ENCODE data around the gene ATP9A.

Gene ATP9A

DNA sequence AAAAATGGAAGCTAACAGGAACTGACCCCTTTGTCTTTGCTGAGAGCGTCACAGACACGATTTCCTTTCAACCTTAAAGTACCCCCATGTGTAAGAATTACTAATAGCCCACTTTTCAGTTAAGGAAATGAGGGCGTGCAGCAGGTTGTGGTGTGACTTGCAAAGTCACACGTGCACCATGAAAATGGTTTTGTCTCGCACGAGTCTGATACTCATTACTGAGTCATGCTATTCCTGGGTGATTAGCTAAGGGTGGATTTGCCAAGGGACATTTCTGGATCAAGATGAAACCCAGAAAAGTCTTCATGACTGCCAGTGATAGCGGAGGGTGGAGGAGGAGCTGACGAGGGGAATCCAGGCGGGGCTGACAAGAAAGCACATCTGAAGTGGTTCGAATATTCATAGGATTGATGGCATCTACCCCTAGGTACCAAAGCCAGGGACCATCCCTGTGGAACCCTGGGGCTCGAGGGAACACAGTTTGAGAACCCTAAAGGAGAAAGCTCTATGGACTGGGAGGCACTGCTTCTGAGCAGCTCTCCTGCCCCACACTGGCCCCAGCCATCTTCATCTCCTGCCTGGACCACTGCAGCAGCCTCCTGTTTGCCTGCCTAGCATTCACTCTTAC is 213.5 kb downstream of the ATP9A start:
- H3K14ac ChIP-seq (ENCODE audit: low read length) = no peak overlapping the region
- no peak overlapping the region for H3K9ac ChIP-seq (ENCODE audit: low read depth, low read length, poor library complexity)
- H3K18ac ChIP-seq (ENCODE audit: low read length) = no peak overlapping the region
- H3K27ac ChIP-seq (replicated peaks; ENCODE audit: low read length) = no peak overlapping the region
- H2AK5ac ChIP-seq (ENCODE audit: low read depth, low read length) = no peak overlapping the region
- no peak overlapping the region for H3K4me3 ChIP-seq (ENCODE audit: low read length in 2 of 2)
- no peak overlapping the region for H2BK12ac ChIP-seq (ENCODE audit: low read length)
- H4K8ac ChIP-seq (ENCODE audit: low read depth, low read length) = no peak overlapping the region
- no peak overlapping the region for H3K4me2 ChIP-seq (ENCODE audit: insufficient read depth, low read length, poor library complexity, severe bottlenecking)
- no peak overlapping the region for H2BK5ac ChIP-seq (ENCODE audit: low read length)
- H3K4me1 ChIP-seq (ENCODE audit: control insufficient read depth in 2 of 2, insufficient read depth in 1 of 2, low read depth in 1 of 2, low read length in 2 of 2) = peaks cover 0 to 5% of the 10 kb centered on the region in 2 donors
- peaks cover 0 to 4% of the 10 kb centered on the region in 2 donors for H3K9me3 ChIP-seq (replicated peaks in 1 of 2; ENCODE audit: control insufficient read depth in 2 of 2, insufficient read depth in 1 of 2, low read depth in 1 of 2, low read length in 2 of 2)
- no peak overlapping the region for H2BK15ac ChIP-seq (ENCODE audit: low read length)
- DNase-seq (ENCODE audit: low spot score) = no peak
- H3K27me3 ChIP-seq (ENCODE audit: control insufficient read depth in 3 of 3, insufficient read depth in 3 of 3, low read depth in 1 of 3, low read length in 3 of 3) = peaks cover 0 to 5% (median 3%) of the 10 kb centered on the region in 3 experiments
- H3K23ac ChIP-seq (ENCODE audit: low read depth, low read length, poor library complexity) = no peak overlapping the region
- no peak overlapping the region for H4K91ac ChIP-seq (ENCODE audit: low read depth, low read length, poor library complexity)
- H3K36me3 ChIP-seq (replicated peaks in 1 of 2; ENCODE audit: control insufficient read depth in 2 of 2, insufficient read depth in 2 of 2, low read length in 2 of 2) = no peaks in the 10 kb centered on the region
- no peaks in the 10 kb centered on the region for H3K79me1 ChIP-seq (ENCODE audit: low read depth, low read length)
- no peak overlapping the region for H2AFZ ChIP-seq (ENCODE audit: low read length)
- H3K4ac ChIP-seq (ENCODE audit: low read length) = no peak overlapping the region
- no CpG with 5 or more reads among the region's 11 CpGs for WGBS, 2 donors (ENCODE audit: extremely low coverage in 2 of 2, insufficient read length in 2 of 2, insufficient replicate concordance in 1 of 2)
- H2BK120ac ChIP-seq (ENCODE audit: low read depth, low read length) = peak overlapping the region; percentile 24

DNA sequence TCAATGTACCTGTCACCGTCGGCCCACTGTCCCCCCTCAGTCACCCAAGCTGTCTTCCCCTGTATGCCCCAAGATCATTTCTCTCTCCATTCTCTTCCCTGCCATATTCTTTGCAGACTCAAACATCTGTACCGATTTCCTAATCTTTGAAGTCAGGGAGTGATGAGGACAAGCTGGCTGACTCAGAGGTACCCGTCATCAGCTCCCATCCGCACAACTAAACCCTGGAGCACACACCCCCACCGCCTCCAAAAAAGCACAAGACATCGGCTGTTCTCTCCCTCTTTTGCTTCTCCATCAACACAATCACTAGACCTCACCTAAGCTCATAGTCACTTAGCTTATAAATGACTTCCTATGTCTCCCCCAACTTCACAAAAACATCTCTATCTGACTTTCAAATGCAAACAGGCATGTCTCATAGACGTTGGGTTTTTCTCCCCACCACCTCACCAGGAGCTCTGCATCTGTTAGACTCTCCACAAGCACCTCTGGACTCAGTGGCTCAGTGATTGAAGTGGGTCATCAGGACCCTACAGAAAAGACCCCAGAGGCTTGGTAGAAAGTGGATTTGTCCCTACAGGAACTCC is 214.2 kb downstream of the ATP9A start:
- Histone ChIP-seq H3K4me3 (ENCODE audit: low read length in 2 of 2) (no peak overlapping the region), H4K91ac (ENCODE audit: low read depth, low read length, poor library complexity) (no peak overlapping the region), H2BK15ac (ENCODE audit: low read length) (no peak overlapping the region), H2BK120ac (ENCODE audit: low read depth, low read length) (no peak overlapping the region), H3K23ac (ENCODE audit: low read depth, low read length, poor library complexity) (no peak overlapping the region), H2AK5ac (ENCODE audit: low read depth, low read length) (no peak overlapping the region), H3K36me3 (replicated peaks in 1 of 2; ENCODE audit: control insufficient read depth in 2 of 2, insufficient read depth in 2 of 2, low read length in 2 of 2) (no peaks in the 10 kb centered on the region), H2AFZ (ENCODE audit: low read length) (no peak overlapping the region), H3K4me1 (ENCODE audit: control insufficient read depth in 2 of 2, insufficient read depth in 1 of 2, low read depth in 1 of 2, low read length in 2 of 2) (peaks cover 0 to 5% of the 10 kb centered on the region in 2 donors), H3K27ac (replicated peaks; ENCODE audit: low read length) (no peak overlapping the region), H3K9me3 (replicated peaks in 1 of 2; ENCODE audit: control insufficient read depth in 2 of 2, insufficient read depth in 1 of 2, low read depth in 1 of 2, low read length in 2 of 2) (peaks cover 0 to 4% of the 10 kb centered on the region in 2 donors), H3K4me2 (ENCODE audit: insufficient read depth, low read length, poor library complexity, severe bottlenecking) (no peak overlapping the region), H3K27me3 (ENCODE audit: control insufficient read depth in 3 of 3, insufficient read depth in 3 of 3, low read depth in 1 of 3, low read length in 3 of 3) (peaks cover 0 to 2% (median 0%) of the 10 kb centered on the region in 3 experiments), H3K18ac (ENCODE audit: low read length) (no peak overlapping the region), H3K14ac (ENCODE audit: low read length) (no peak overlapping the region), H4K8ac (ENCODE audit: low read depth, low read length) (no peak overlapping the region), H3K9ac (ENCODE audit: low read depth, low read length, poor library complexity) (no peak overlapping the region), H3K79me1 (ENCODE audit: low read depth, low read length) (no peaks in the 10 kb centered on the region), H2BK5ac (ENCODE audit: low read length) (no peak overlapping the region), H2BK12ac (ENCODE audit: low read length) (no peak overlapping the region), H3K4ac (ENCODE audit: low read length) (no peak overlapping the region)
- no peak for DNase-seq (ENCODE audit: low spot score)
- no CpG with 5 or more reads among the region's 8 CpGs for WGBS, 2 donors (ENCODE audit: extremely low coverage in 2 of 2, insufficient read length in 2 of 2, insufficient replicate concordance in 1 of 2)

DNA sequence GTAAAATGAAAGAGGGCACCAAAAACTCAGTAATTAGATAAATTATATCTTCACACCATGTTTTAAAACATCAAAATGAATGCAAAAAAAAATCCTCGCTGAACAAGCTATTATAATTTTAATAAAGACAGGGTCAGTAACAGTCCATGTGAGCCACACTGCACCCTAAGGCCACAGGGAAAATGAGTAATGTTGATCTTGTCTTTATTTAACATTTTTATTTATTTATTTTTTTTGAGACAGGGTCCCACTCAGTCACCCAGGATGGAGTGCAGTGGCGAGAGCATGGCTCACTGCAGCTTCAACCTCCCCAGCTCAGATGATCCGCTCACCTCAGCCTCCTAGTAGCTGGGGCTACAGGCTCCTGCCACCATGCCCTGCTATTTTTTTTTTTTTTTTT is 217.0 kb downstream of the ATP9A start:
- Histone ChIP-seq H3K4me2 (ENCODE audit: insufficient read depth, low read length, poor library complexity, severe bottlenecking) (no peak overlapping the region), H4K8ac (ENCODE audit: low read depth, low read length) (no peak overlapping the region), H2BK15ac (ENCODE audit: low read length) (no peak overlapping the region), H3K4me1 (ENCODE audit: control insufficient read depth in 2 of 2, insufficient read depth in 1 of 2, low read depth in 1 of 2, low read length in 2 of 2) (no peaks in the 10 kb centered on the region), H2BK120ac (ENCODE audit: low read depth, low read length) (no peak overlapping the region), H2AFZ (ENCODE audit: low read length) (no peak overlapping the region), H2BK5ac (ENCODE audit: low read length) (no peak overlapping the region), H3K27me3 (ENCODE audit: control insufficient read depth in 3 of 3, insufficient read depth in 3 of 3, low read depth in 1 of 3, low read length in 3 of 3) (peaks cover 0 to 10% (median 0%) of the 10 kb centered on the region in 3 experiments), H2BK12ac (ENCODE audit: low read length) (no peak overlapping the region), H3K79me1 (ENCODE audit: low read depth, low read length) (no peaks in the 10 kb centered on the region), H3K4me3 (ENCODE audit: low read length in 2 of 2) (no peak overlapping the region), H3K23ac (ENCODE audit: low read depth, low read length, poor library complexity) (no peak overlapping the region), H3K4ac (ENCODE audit: low read length) (no peak overlapping the region), H3K14ac (ENCODE audit: low read length) (no peak overlapping the region), H3K9me3 (replicated peaks in 1 of 2; ENCODE audit: control insufficient read depth in 2 of 2, insufficient read depth in 1 of 2, low read depth in 1 of 2, low read length in 2 of 2) (peaks cover 0 to 2% of the 10 kb centered on the region in 2 donors), H3K18ac (ENCODE audit: low read length) (no peak overlapping the region), H3K9ac (ENCODE audit: low read depth, low read length, poor library complexity) (no peak overlapping the region), H2AK5ac (ENCODE audit: low read depth, low read length) (no peak overlapping the region), H3K36me3 (replicated peaks in 1 of 2; ENCODE audit: control insufficient read depth in 2 of 2, insufficient read depth in 2 of 2, low read length in 2 of 2) (no peaks in the 10 kb centered on the region), H4K91ac (ENCODE audit: low read depth, low read length, poor library complexity) (no peak overlapping the region), H3K27ac (replicated peaks; ENCODE audit: low read length) (no peak overlapping the region)
- WGBS, 2 donors (ENCODE audit: extremely low coverage in 2 of 2, insufficient read length in 2 of 2, insufficient replicate concordance in 1 of 2) = no CpG with 5 or more reads among the region's 3 CpGs
- DNase-seq (ENCODE audit: low spot score) = no peak

DNA sequence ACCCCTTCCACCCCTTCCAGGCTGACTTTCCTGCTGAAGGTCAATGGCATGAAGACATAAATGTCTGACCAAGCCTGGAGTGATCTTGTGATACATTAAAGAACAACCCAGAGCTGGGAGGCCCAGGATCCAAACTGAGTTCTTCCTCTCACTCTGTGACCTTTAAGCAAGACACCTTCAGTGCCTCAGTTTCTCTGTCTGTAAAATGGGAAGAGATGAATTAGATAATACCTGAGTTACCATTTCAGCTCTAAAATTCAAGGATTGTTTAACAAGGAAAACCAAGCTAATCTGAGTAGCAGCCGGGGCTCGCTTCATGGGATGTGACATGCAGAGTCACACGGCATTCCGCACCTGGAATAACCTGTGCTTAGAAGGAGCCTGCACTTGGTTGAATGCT is 218.7 kb downstream of the ATP9A start:
- H3K79me1 ChIP-seq (ENCODE audit: low read depth, low read length) = no peaks in the 10 kb centered on the region
- H2AK5ac ChIP-seq (ENCODE audit: low read depth, low read length) = no peak overlapping the region
- H3K9me3 ChIP-seq (replicated peaks in 1 of 2; ENCODE audit: control insufficient read depth in 2 of 2, insufficient read depth in 1 of 2, low read depth in 1 of 2, low read length in 2 of 2) = no peaks in the 10 kb centered on the region
- H2AFZ ChIP-seq (ENCODE audit: low read length) = no peak overlapping the region
- H3K23ac ChIP-seq (ENCODE audit: low read depth, low read length, poor library complexity) = no peak overlapping the region
- H3K18ac ChIP-seq (ENCODE audit: low read length) = no peak overlapping the region
- no peak overlapping the region for H2BK5ac ChIP-seq (ENCODE audit: low read length)
- H2BK15ac ChIP-seq (ENCODE audit: low read length) = no peak overlapping the region
- no peak overlapping the region for H3K14ac ChIP-seq (ENCODE audit: low read length)
- H3K4me1 ChIP-seq (ENCODE audit: control insufficient read depth in 2 of 2, insufficient read depth in 1 of 2, low read depth in 1 of 2, low read length in 2 of 2) = no peaks in the 10 kb centered on the region
- H4K91ac ChIP-seq (ENCODE audit: low read depth, low read length, poor library complexity) = no peak overlapping the region
- no peak overlapping the region for H4K8ac ChIP-seq (ENCODE audit: low read depth, low read length)
- H3K27me3 ChIP-seq (ENCODE audit: control insufficient read depth in 3 of 3, insufficient read depth in 3 of 3, low read depth in 1 of 3, low read length in 3 of 3) = peaks cover 0 to 17% (median 0%) of the 10 kb centered on the region in 3 experiments
- no peak overlapping the region for H2BK120ac ChIP-seq (ENCODE audit: low read depth, low read length)
- no peak overlapping the region for H3K4ac ChIP-seq (ENCODE audit: low read length)
- H3K36me3 ChIP-seq (replicated peaks in 1 of 2; ENCODE audit: control insufficient read depth in 2 of 2, insufficient read depth in 2 of 2, low read length in 2 of 2) = no peaks in the 10 kb centered on the region
- no peak overlapping the region for H3K4me2 ChIP-seq (ENCODE audit: insufficient read depth, low read length, poor library complexity, severe bottlenecking)
- no peak for DNase-seq (ENCODE audit: low spot score)
- H3K4me3 ChIP-seq (ENCODE audit: low read length in 2 of 2) = no peak overlapping the region
- no peak overlapping the region for H2BK12ac ChIP-seq (ENCODE audit: low read length)
- no CpG with 5 or more reads among the region's 4 CpGs for WGBS, 2 donors (ENCODE audit: extremely low coverage in 2 of 2, insufficient read length in 2 of 2, insufficient replicate concordance in 1 of 2)
- H3K9ac ChIP-seq (ENCODE audit: low read depth, low read length, poor library complexity) = no peak overlapping the region
- no peak overlapping the region for H3K27ac ChIP-seq (replicated peaks; ENCODE audit: low read length)
